ENCODE results near the gene C2CD4C. TPM values are rescaled to one million over a fixed set of nuclear protein-coding genes. Genes with fewer than 3 reads are reported as not detected.

C2CD4C gene
- total RNA-seq, 1 experiment from 2014 or later = 14.6 TPM

DNA sequence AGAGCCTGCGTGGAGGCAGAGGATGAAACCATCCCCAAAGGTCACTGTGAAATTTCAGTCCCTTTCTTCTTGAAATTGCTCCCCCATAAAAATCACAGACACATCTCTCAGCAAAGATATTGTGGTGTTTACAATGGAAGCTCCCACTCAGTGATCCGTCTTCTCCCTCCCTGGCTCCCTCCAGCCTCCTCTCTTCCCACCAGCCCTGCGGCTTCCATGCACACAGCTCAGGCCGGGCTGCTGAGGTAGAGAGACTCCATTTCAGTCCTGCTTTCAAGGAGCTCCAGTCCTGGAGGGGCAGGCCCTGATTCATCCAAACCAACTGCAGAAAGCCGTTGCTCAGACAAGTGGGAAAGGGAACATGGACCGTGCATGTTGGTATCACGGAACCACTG lies 40.3 kb downstream of the C2CD4C start:
- Histone ChIP-seq H3T11ph (ENCODE audit: low read length) (no peak overlapping the region), H3K9ac (ENCODE audit: extremely low read depth, insufficient read length, low read length) (no peak overlapping the region), H3K14ac (ENCODE audit: insufficient read depth, low read length) (no peak overlapping the region), H3K79me1 (ENCODE audit: insufficient read depth, low read depth, low read length, poor library complexity, severe bottlenecking) (no peaks in the 10 kb centered on the region), H3K4me2 (ENCODE audit: insufficient read depth, insufficient read length, low read length) (no peak overlapping the region), H3K4me1 (ENCODE audit: insufficient read depth, low read length) (no peaks in the 10 kb centered on the region), H3K23ac (ENCODE audit: insufficient read length, low read depth, low read length) (no peak overlapping the region), H4K91ac (ENCODE audit: insufficient read length, low read depth, low read length) (no peak overlapping the region), H4K8ac (replicated peaks; ENCODE audit: insufficient read length, low read depth, low read length) (no peak overlapping the region), H2AFZ (ENCODE audit: low read length) (no peak overlapping the region), H2BK15ac (ENCODE audit: low read depth, low read length) (no peak overlapping the region), H3K9me3 (ENCODE audit: control insufficient read depth, low read depth, low read length) (no peaks in the 10 kb centered on the region), H3K27me3 (ENCODE audit: insufficient read depth, low read length) (no peaks in the 10 kb centered on the region; the same call in 1 of the 2 replicates), H3K27ac (ENCODE audit: insufficient read length, low read depth, low read length) (no peak overlapping the region), H4K5ac (ENCODE audit: insufficient read length, low read depth, low read length) (no peak overlapping the region), H2BK120ac (ENCODE audit: low read depth, low read length, poor library complexity, severe bottlenecking) (no peak overlapping the region), H3K23me2 (ENCODE audit: insufficient read length, low read depth, low read length, poor library complexity, severe bottlenecking) (no peaks in the 10 kb centered on the region), H3K56ac (ENCODE audit: insufficient read length, low read depth, low read length) (no peak overlapping the region), H4K20me1 (ENCODE audit: control insufficient read depth, insufficient read depth, insufficient read length) (no peaks in the 10 kb centered on the region), H3K79me2 (ENCODE audit: insufficient read depth, low read length) (no peaks in the 10 kb centered on the region), H2BK5ac (ENCODE audit: insufficient read length, low read length) (no peak overlapping the region), H2BK12ac (ENCODE audit: insufficient read length, low read depth, low read length) (no peak overlapping the region), H2AK5ac (ENCODE audit: insufficient read length, low read length) (no peak overlapping the region), H3K4ac (ENCODE audit: low read depth, low read length) (no peak overlapping the region), H3K18ac (ENCODE audit: insufficient read length, low read depth, low read length) (no peak overlapping the region), H2BK20ac (ENCODE audit: low read depth, low read length, poor library complexity, severe bottlenecking) (no peak overlapping the region)
- TF ChIP-seq, protein P1, sequence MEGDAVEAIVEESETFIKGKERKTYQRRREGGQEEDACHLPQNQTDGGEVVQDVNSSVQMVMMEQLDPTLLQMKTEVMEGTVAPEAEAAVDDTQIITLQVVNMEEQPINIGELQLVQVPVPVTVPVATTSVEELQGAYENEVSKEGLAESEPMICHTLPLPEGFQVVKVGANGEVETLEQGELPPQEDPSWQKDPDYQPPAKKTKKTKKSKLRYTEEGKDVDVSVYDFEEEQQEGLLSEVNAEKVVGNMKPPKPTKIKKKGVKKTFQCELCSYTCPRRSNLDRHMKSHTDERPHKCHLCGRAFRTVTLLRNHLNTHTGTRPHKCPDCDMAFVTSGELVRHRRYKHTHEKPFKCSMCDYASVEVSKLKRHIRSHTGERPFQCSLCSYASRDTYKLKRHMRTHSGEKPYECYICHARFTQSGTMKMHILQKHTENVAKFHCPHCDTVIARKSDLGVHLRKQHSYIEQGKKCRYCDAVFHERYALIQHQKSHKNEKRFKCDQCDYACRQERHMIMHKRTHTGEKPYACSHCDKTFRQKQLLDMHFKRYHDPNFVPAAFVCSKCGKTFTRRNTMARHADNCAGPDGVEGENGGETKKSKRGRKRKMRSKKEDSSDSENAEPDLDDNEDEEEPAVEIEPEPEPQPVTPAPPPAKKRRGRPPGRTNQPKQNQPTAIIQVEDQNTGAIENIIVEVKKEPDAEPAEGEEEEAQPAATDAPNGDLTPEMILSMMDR (conservative IDR thresholded peaks at IDR 0.05) = no peak
- Mint-ChIP-seq H3K27ac (no peak overlapping the region; a peak in 1 of 7 replicates), H3K36me3 (ENCODE audit: insufficient read depth in 1 of 3, low read depth in 3 of 3) (peaks cover 0 to 4% (median 3%) of the 10 kb centered on the region in 3 experiments; a peak in 4 of 7 replicates), H3K4me1 (peaks cover 0 to 7% of the 10 kb centered on the region in 2 experiments; a peak in 1 of 4 replicates), H3K9me3 (peaks cover 3 to 4% of the 10 kb centered on the region in 2 experiments; a peak in 3 of 5 replicates), H3K4me3 (no peak overlapping the region), H3K27me3 (ENCODE audit: low read depth) (peaks cover 27% of the 10 kb centered on the region)
- no peak for DNase-seq
- WGBS (ENCODE audit: extremely low coverage, insufficient read length, low lambda C conversion rate) = no CpG with 5 or more reads among the region's 7 CpGs
